HL-60 (cell line): ENCODE data around the gene MYPN.
A peak's percentile ranks its signal among the peaks of the same experiment; 100 is the strongest.
"Not testable (repeated sequence)": the region's sequence is repeated elsewhere in the genome, so short reads cannot be mapped to it uniquely, and the experiment has no call there.

Source experiments
- DNase-seq, 2 experiments: peaks; one replicate each; pipeline ENCODE4 v3.0.0-alpha.2; 2010 to 2020; ENCODE audit warnings: low read depth in 1 of 2, low spot score in 1 of 2
- H3K27ac ChIP-seq: fragments of 250-450 bp; sonication (Bioruptor Pico); replicated peaks from 2 replicates; pipeline ENCODE4 v1.5.1; 2020; ENCODE audit warnings: mild to moderate bottlenecking, moderate library complexity
- H3K27me3 ChIP-seq: fragments of 250-450 bp; sonication (Bioruptor Pico); 2 replicates; pipeline ENCODE4 v1.5.1; 2021; ENCODE audit warnings: mild to moderate bottlenecking, moderate library complexity; ENCODE audit not compliant: insufficient read depth, poor library complexity, severe bottlenecking
- H3K4me3 ChIP-seq: replicated peaks from 2 replicates; pipeline ENCODE4 v1.5.1; 2011; ENCODE audit warnings: mild to moderate bottlenecking, control low read depth, low read length; ENCODE audit not compliant: insufficient read depth
- CTCF ChIP-seq: IDR thresholded peaks from one replicate; pipeline ENCODE4 v1.5.1; 2011; ENCODE audit warnings: low read length, control low read depth, inconsistent platforms; ENCODE audit not compliant: insufficient read depth
- GABPA ChIP-seq: IDR thresholded peaks from 2 replicates; pipeline ENCODE4 v1.6.1; 2012; ENCODE audit warnings: low read depth
- POLR2AphosphoS5 ChIP-seq: IDR thresholded peaks from 2 replicates; pipeline ENCODE4 v1.6.1; 2012; ENCODE audit warnings: low read depth
- REST ChIP-seq: IDR thresholded peaks from 2 replicates; pipeline ENCODE4 v1.6.1; 2012; ENCODE audit warnings: low read depth; ENCODE audit not compliant: insufficient replicate concordance
- SPI1 ChIP-seq: IDR thresholded peaks from 2 replicates; pipeline ENCODE4 v1.6.1; 2012; ENCODE audit warnings: low read depth, mild to moderate bottlenecking, borderline replicate concordance

Gene MYPN

GRCh38 chr10:68156373-68157185 lies 47.3 kb downstream of the MYPN start:
- H3K27ac ChIP-seq = no peak overlapping the region
- TF ChIP-seq CTCF (peak; percentile 81), SPI1 (no peak), POLR2AphosphoS5 (no peak)

GRCh38 chr10:68157522-68157921 lies 48.2 kb downstream of the MYPN start:
- H3K4me3 ChIP-seq, DNase-seq, H3K27me3 ChIP-seq, H3K27ac ChIP-seq: not testable (repeated sequence)

More at GRCh38 chr10:68156373-68157185, 47.3 kb downstream of the MYPN start:
- Histone ChIP-seq H3K27me3 (no peaks in the 10 kb centered on the region), H3K4me3 (no peak overlapping the region)
- DNase-seq = peak; percentile 26 to 51

GRCh38 chr10:68158031-68158430 lies 48.7 kb downstream of the MYPN start:
- Histone ChIP-seq H3K27me3 (no peaks in the 10 kb centered on the region), H3K4me3 (no peak overlapping the region), H3K27ac (no peak overlapping the region)
- TF ChIP-seq GABPA = no peak
- TF ChIP-seq POLR2AphosphoS5 = no peak
- no peak for TF ChIP-seq REST
- no peak for TF ChIP-seq CTCF
- no peak for TF ChIP-seq SPI1
- no peak for DNase-seq

- Histone ChIP-seq H3K4me3 (no peak overlapping the region), H3K27ac (no peak overlapping the region), H3K27me3 (no peaks in the 10 kb centered on the region)
- TF ChIP-seq REST = no peak
- TF ChIP-seq CTCF = no peak
- no peak for TF ChIP-seq POLR2AphosphoS5
- no peak for TF ChIP-seq GABPA
- no peak for TF ChIP-seq SPI1
- no peak for DNase-seq
These were observed 54.4 kb downstream of the MYPN start for GRCh38 chr10:68163735-68164134.
